ENCODE measurements around the gene CHST14. TPM values are rescaled to one million over a fixed set of nuclear protein-coding genes. Genes with fewer than 3 reads are reported as not detected.

CHST14 gene
- total RNA-seq, 1 donor: 14.2 TPM

- no peak overlapping the region for H3K4me3 ChIP-seq (ENCODE audit: low read depth, low read length)
- no peak for TF ChIP-seq CTCF (IDR thresholded peaks at IDR 0.05; ENCODE audit: insufficient read depth, low read depth, low read length)
- no peak for DNase-seq (ENCODE audit: low read depth)
Observed at GRCh38 chr15:40456299-40456712, 14.5 kb upstream of the CHST14 start.

- no peak for TF ChIP-seq CTCF (IDR thresholded peaks at IDR 0.05; ENCODE audit: insufficient read depth, low read depth, low read length)
- DNase-seq (ENCODE audit: low read depth): no peak
- no peak overlapping the region for H3K4me3 ChIP-seq (ENCODE audit: low read depth, low read length)
Observed at GRCh38 chr15:40456738-40457137, 14.0 kb upstream of the CHST14 start.

DNA sequence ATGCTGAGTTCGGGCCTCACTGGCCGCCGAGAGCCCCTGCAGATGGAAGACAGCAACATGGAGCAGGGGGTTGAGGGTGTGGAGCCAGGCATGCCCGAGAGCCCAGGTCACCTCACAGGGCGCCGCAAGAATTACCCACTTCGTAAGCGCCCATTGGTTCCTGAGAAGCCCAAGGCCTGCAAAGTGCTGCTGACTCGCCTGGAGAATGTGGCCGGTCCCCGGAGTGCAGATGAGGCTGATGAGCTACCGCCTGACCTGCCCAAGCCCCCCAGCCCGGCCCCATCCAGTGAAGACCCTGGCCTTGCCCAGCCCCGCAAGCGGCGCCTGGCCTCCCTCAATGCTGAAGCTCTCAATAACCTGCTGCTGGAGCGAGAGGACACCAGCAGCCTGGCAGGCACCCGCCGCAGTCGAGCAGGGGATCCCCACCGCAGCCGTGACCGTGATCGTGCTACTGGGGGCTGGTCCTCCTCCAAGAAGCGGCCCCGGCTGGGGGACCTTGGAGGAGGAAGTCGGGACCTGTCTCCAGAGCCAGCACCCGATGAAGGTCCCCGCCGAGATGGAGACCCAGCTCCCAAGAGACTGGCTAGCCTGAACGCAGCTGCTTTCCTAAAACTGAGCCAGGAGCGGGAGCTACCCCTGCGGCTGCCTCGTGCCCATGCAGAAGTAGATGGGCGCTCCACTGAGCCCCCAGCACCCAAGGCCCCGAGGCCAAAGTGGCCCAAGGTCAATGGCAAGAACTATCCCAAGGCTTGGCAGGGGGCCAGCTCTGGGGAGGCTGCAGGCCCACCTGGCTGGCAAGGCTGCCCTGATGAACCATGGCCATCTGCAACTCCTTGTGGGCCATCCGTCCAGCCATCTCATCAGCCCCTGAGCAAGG is 12.1 kb upstream of the CHST14 start:
- no peak for DNase-seq (ENCODE audit: low read depth)

GRCh38 chr15:40459391-40460015 is 11.3 kb upstream of the CHST14 start:
- DNase-seq (ENCODE audit: low read depth): no peak
- H3K4me3 ChIP-seq (ENCODE audit: low read depth, low read length): no peak overlapping the region
- no peak for TF ChIP-seq CTCF (IDR thresholded peaks at IDR 0.05; ENCODE audit: insufficient read depth, low read depth, low read length)

More for the DNA sequence above, 12.1 kb upstream of the CHST14 start:
- no peak for TF ChIP-seq CTCF (IDR thresholded peaks at IDR 0.05; ENCODE audit: insufficient read depth, low read depth, low read length)
- H3K4me3 ChIP-seq (ENCODE audit: low read depth, low read length): no peak overlapping the region

DNA sequence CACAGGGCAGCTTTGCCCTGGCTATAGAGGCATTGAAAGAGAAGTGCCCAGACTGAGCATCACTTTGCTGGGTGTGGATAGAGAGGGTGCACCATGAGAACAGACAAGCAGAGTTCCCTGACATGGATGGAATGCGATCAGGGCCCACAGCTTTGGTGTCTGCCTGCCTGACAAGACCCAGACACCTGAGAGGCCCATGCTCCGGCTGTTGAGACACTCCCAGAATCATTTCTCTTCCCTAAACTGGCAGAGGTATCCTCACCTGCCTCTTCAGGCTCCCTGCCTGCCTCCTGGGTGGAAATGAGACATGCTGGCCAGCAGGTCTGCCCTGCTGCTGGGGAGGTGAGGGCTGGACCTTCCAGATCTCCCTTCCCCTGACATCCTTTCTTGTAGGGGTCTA is 10.4 kb upstream of the CHST14 start:
- H3K4me3 ChIP-seq (ENCODE audit: low read depth, low read length): no peak overlapping the region
- no peak for TF ChIP-seq CTCF (IDR thresholded peaks at IDR 0.05; ENCODE audit: insufficient read depth, low read depth, low read length)
- DNase-seq (ENCODE audit: low read depth): no peak

GRCh38 chr15:40461958-40462357 is 8.8 kb upstream of the CHST14 start:
- TF ChIP-seq CTCF (IDR thresholded peaks at IDR 0.05; ENCODE audit: insufficient read depth, low read depth, low read length): no peak
- no peak overlapping the region for H3K4me3 ChIP-seq (ENCODE audit: low read depth, low read length)
- no peak for DNase-seq (ENCODE audit: low read depth)

Measured in fibroblast of villous mesenchyme (primary cell).